Measurements from ENCODE around the gene TMEM135.
"Not testable (repeated sequence)": the region's sequence is repeated elsewhere in the genome, so short reads cannot be mapped to it uniquely, and the experiment has no call there.

DNA sequence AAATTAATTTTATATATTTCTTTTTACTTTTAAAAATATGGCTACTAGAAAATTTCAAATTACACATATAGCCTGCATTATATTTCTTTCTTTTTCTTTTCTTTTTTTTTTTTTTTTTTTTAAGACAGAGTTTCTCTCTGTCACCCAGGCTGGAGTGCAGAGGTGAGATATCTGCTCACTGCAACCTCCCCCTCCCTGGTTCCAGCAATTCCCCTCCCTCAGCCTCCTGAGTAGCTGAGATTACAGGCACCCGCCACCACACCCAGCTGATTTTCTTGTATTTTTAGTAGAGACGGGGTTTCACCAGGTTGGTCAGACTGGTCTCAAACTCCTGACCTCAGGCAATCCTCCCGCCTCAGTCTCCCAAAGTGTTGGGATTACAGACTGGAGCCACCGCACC is 234.2 kb downstream of the TMEM135 start:
- not testable (repeated sequence) for TF ChIP-seq CTCF (IDR thresholded peaks at IDR 0.05); POLR2A (IDR thresholded peaks at IDR 0.05); POLR2AphosphoS5 (IDR thresholded peaks at IDR 0.05); EP300 (IDR thresholded peaks at IDR 0.05; ENCODE audit: low read depth)

Data from transverse colon (tissue), 4 donors.